Effector memory CD4-positive, alpha-beta T cell (primary cell): ENCODE results near the gene PRMT2.
A peak's percentile ranks its signal among the peaks of the same experiment; 100 is the strongest.

Experiments
- DNase-seq, 3 donors: peaks; one replicate each; pipeline ENCODE4 v3.0.0-alpha.2; 2020
- H3K27ac ChIP-seq: 2 replicates; pipeline ENCODE4 v1.7.0; 2013; ENCODE audit warnings: mild to moderate bottlenecking, low read length, moderate library complexity; ENCODE audit not compliant: insufficient read depth, poor library complexity, severe bottlenecking
- H3K27me3 ChIP-seq: replicated peaks from 2 replicates; pipeline ENCODE4 v1.7.0; 2013; ENCODE audit warnings: mild to moderate bottlenecking, low read length; ENCODE audit not compliant: insufficient read depth, control insufficient read depth, poor library complexity, severe bottlenecking
- H3K36me3 ChIP-seq: 2 replicates; pipeline ENCODE4 v1.7.0; 2013; ENCODE audit warnings: mild to moderate bottlenecking, low read length, moderate library complexity; ENCODE audit not compliant: control insufficient read depth, insufficient read depth
- H3K4me1 ChIP-seq: 2 replicates; pipeline ENCODE4 v1.7.0; 2013; ENCODE audit warnings: low read length, mild to moderate bottlenecking; ENCODE audit not compliant: control insufficient read depth, insufficient read depth, poor library complexity, severe bottlenecking
- H3K4me3 ChIP-seq: 2 replicates; pipeline ENCODE4 v1.7.0; 2013; ENCODE audit warnings: low read length, low read depth, mild to moderate bottlenecking; ENCODE audit not compliant: insufficient read depth, poor library complexity, severe bottlenecking
- H3K9me3 ChIP-seq: 2 replicates; pipeline ENCODE4 v1.7.0; 2013; ENCODE audit warnings: mild to moderate bottlenecking, low read length, moderate library complexity; ENCODE audit not compliant: control insufficient read depth

Gene PRMT2

GRCh38 chr21:46604329-46604974, 31.0 kb upstream of the PRMT2 start:
- H3K9me3 ChIP-seq = no peaks in the 10 kb centered on the region

GRCh38 chr21:46604975-46605766, 30.3 kb upstream of the PRMT2 start, which contains the start of gene S100B:
TSS of gene S100B (minus strand) at chr21:46605082. CDS start at chr21:46602415, 2,667 bp downstream.
- no peaks in the 10 kb centered on the region for H3K27me3 ChIP-seq
- no peaks in the 10 kb centered on the region for H3K36me3 ChIP-seq
- H3K4me1 ChIP-seq = peaks cover 22% of the 10 kb centered on the region
- no peak within 1 kb of the TSS for H3K27ac ChIP-seq
- no peaks in the 10 kb centered on the region for H3K9me3 ChIP-seq
- no peak for DNase-seq
- no peak within 1 kb of the TSS for H3K4me3 ChIP-seq

More at GRCh38 chr21:46604329-46604974, 31.0 kb upstream of the PRMT2 start:
- Histone ChIP-seq H3K4me3 (no peak overlapping the region), H3K36me3 (no peaks in the 10 kb centered on the region), H3K27ac (no peak overlapping the region), H3K4me1 (peaks cover 22% of the 10 kb centered on the region), H3K27me3 (no peaks in the 10 kb centered on the region)
- DNase-seq = no peak

GRCh38 chr21:46605767-46606426, 29.6 kb upstream of the PRMT2 start:
- Histone ChIP-seq H3K9me3 (no peaks in the 10 kb centered on the region), H3K27me3 (no peaks in the 10 kb centered on the region), H3K4me3 (no peak overlapping the region), H3K36me3 (no peaks in the 10 kb centered on the region), H3K27ac (no peak overlapping the region), H3K4me1 (peaks cover 22% of the 10 kb centered on the region)
- peak in 2 of 3 donors; percentile 9 to 16 for DNase-seq

DNA sequence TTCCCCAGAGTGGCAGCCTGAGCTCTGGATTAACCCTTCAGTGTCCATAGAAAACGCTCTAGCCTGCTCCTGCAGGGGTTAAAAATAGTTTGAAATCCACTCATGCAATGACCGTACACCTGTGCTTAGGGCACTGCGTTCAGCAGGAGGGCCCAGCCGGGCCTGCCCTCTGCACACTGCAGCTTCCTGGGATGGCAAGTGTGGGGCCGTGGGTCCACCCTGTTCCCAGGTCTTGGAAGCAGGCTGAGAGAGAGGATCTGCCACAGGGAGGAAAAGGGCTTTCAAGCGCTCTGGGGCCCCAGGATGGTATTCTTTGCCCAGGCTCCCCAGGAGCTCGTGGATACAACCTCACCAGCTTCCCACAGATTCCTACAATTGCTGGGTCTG, 29.1 kb upstream of the PRMT2 start:
- no peak for DNase-seq
- H3K9me3 ChIP-seq = no peaks in the 10 kb centered on the region
- H3K36me3 ChIP-seq = no peaks in the 10 kb centered on the region
- peaks cover 22% of the 10 kb centered on the region for H3K4me1 ChIP-seq
- H3K4me3 ChIP-seq = no peak overlapping the region
- no peak overlapping the region for H3K27ac ChIP-seq
- no peaks in the 10 kb centered on the region for H3K27me3 ChIP-seq

- Histone ChIP-seq H3K4me3 (no peak overlapping the region), H3K4me1 (peaks cover 22% of the 10 kb centered on the region), H3K36me3 (no peaks in the 10 kb centered on the region), H3K27ac (no peak overlapping the region), H3K9me3 (no peaks in the 10 kb centered on the region), H3K27me3 (no peaks in the 10 kb centered on the region)
- no peak for DNase-seq
Observed at GRCh38 chr21:46607636-46608035, 27.8 kb upstream of the PRMT2 start.

DNA sequence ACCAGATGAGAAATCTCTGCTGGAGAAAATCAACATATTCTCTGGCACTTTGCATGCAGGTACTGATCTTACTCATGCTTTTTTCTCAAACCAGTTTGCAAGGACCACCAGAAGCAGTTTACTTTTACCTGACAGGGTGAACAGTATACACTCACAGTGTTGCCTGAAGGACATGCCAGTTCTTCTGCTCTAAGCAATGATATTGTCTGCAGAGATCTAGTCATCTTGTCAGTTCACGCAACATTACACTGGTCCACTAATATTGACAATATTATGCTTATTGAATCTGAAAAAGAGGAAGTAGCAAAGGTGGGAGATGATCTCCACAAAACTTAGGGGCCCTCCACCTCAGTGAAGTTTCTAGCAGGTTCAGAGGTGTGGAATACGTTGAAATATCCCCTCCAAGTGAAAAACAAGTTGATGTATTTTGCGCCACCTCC, 26.8 kb upstream of the PRMT2 start:
- H3K4me1 ChIP-seq = peaks cover 22% of the 10 kb centered on the region
- no peak for DNase-seq
- H3K36me3 ChIP-seq = no peaks in the 10 kb centered on the region
- no peak overlapping the region for H3K27ac ChIP-seq
- H3K27me3 ChIP-seq = no peaks in the 10 kb centered on the region
- H3K4me3 ChIP-seq = no peak overlapping the region
- no peaks in the 10 kb centered on the region for H3K9me3 ChIP-seq

DNA sequence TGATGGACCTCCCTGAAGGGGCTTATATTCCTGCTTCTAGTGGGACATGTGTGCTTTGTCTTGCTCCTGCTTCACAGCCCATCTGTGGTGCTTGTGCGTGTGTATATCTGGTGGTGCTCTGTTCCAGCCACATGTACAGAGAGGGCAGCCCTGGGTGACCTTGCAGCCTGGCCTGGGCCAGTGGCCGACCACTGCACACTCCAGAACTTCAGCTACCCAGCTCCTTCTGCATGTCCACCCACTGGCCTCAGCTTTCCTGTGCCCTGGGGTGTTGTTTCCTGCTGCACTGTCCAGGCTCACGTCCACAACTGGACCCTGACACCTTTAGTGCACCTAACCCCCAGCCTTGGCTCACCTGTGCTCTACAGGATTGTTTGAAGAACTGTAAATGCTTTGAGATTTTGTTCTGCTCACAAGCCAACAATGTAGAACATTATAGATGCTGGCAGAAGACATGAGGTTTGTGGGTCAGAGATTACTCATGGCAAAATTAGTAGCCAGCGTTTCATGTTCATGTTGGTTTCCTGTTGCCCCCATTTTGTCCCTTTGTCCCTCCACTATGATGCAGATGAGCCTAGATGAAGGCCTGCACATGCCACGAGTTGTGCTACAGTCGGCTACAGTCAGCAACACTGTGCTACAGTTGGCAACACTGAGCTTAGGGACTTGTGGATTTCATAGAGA, 25.3 kb upstream of the PRMT2 start:
- no peak for DNase-seq
- no peak overlapping the region for H3K27ac ChIP-seq
- no peaks in the 10 kb centered on the region for H3K36me3 ChIP-seq
- H3K9me3 ChIP-seq = no peaks in the 10 kb centered on the region
- H3K4me3 ChIP-seq = no peak overlapping the region
- no peaks in the 10 kb centered on the region for H3K27me3 ChIP-seq
- peaks cover 19% of the 10 kb centered on the region for H3K4me1 ChIP-seq

GRCh38 chr21:46613391-46613790, 22.1 kb upstream of the PRMT2 start:
- no peaks in the 10 kb centered on the region for H3K9me3 ChIP-seq

GRCh38 chr21:46616050-46616449, 19.4 kb upstream of the PRMT2 start:
- no peaks in the 10 kb centered on the region for H3K9me3 ChIP-seq
- no peaks in the 10 kb centered on the region for H3K27me3 ChIP-seq
- no peaks in the 10 kb centered on the region for H3K36me3 ChIP-seq
- no peak overlapping the region for H3K27ac ChIP-seq
- no peaks in the 10 kb centered on the region for H3K4me1 ChIP-seq
- no peak for DNase-seq
- no peak overlapping the region for H3K4me3 ChIP-seq

More at GRCh38 chr21:46613391-46613790, 22.1 kb upstream of the PRMT2 start:
- no peak for DNase-seq
- Histone ChIP-seq H3K4me1 (no peaks in the 10 kb centered on the region), H3K4me3 (no peak overlapping the region), H3K27ac (no peak overlapping the region), H3K27me3 (no peaks in the 10 kb centered on the region), H3K36me3 (no peaks in the 10 kb centered on the region)
